Endothelial cell of umbilical vein (primary cell): ENCODE results near the gene NRM. TPM values are rescaled to one million over a fixed set of nuclear protein-coding genes. Genes with fewer than 3 reads are reported as not detected.

Source experiments
- BruUV-seq: library from RNA; stranded (reverse); fragments of 400-500 nt; replicated peaks from 2 replicates; lab custom pipeline; 2021; lab: Mats Ljungman, UMichigan
- CTCF ChIA-PET: fragments of 300-600, 350-600 bp; sonication (Branson Sonifier 250); formaldehyde crosslinking; loops from one replicate; lab custom pipeline; 2021; ENCODE audit warnings: antibody characterized with exemption, inconsistent platforms; lab: Charles Lee
- POLR2A ChIA-PET: fragments of 300-600, 350-600 bp; sonication (Branson Sonifier 250); formaldehyde crosslinking; loops from one replicate; lab custom pipeline; 2021; ENCODE audit warnings: antibody characterized with exemption, inconsistent platforms; lab: Charles Lee
- DNase-seq: peaks from one replicate; pipeline ENCODE4 v3.0.0-alpha.2; 2011; ENCODE audit warnings: low read depth, low spot score
- FAIRE-seq: peaks from 2 replicates; lab custom pipeline; 2011; peaks lifted over from hg19 to GRCh38; lab: Jason Lieb, UNC
- H2AFZ ChIP-seq: 2 replicates; pipeline ENCODE4 v1.6.0; 2012; ENCODE audit warnings: low read depth, low read length, control low read depth, inconsistent platforms
- H3K27ac ChIP-seq: 2 replicates; pipeline ENCODE4 v1.5.1; 2011; ENCODE audit warnings: low read depth, mild to moderate bottlenecking, control low read depth, low read length, moderate library complexity; ENCODE audit not compliant: insufficient read depth
- H3K27me3 ChIP-seq, 2 experiments: 2 replicates each; pipeline versions ENCODE4 v1.6.0 to v1.6.1; 2011; ENCODE audit warnings: low read length in 2 of 2, mixed read lengths in 1 of 2; ENCODE audit not compliant: control insufficient read depth in 2 of 2, insufficient read depth in 2 of 2
- H3K36me3 ChIP-seq, 2 experiments: 2 replicates in 1 of 2; 3 replicates in 1 of 2; pipeline ENCODE4 v1.5.1; 2011; ENCODE audit warnings: low read length in 2 of 2, mild to moderate bottlenecking in 1 of 2, moderate library complexity in 1 of 2; ENCODE audit not compliant: control insufficient read depth in 2 of 2, insufficient read depth in 2 of 2; ENCODE audit errors: extremely low read depth in 1 of 2
- H3K4me1 ChIP-seq: 3 replicates; pipeline ENCODE4 v1.5.1; 2011; ENCODE audit warnings: mild to moderate bottlenecking, low read length; ENCODE audit not compliant: control insufficient read depth, insufficient read depth; ENCODE audit errors: extremely low read depth
- H3K4me2 ChIP-seq: 2 replicates; pipeline ENCODE4 v1.6.1; 2011; ENCODE audit warnings: low read length, control low read depth, mixed read lengths; ENCODE audit not compliant: insufficient read depth
- H3K4me3 ChIP-seq, 3 experiments: fragments of 200-600 bp in 1 of 3; sonication (generic), shearing (Covaris generic) in 1 of 3; replicated peaks in 1 of 3; 2 replicates each; pipeline ENCODE4 v1.5.1; 2011 to 2016; ENCODE audit warnings: control low read depth in 3 of 3, low read length in 3 of 3, mild to moderate bottlenecking in 2 of 3, inconsistent platforms in 1 of 3, low read depth in 1 of 3, moderate library complexity in 1 of 3; ENCODE audit not compliant: insufficient read depth in 1 of 3
- H3K79me2 ChIP-seq: 2 replicates; pipeline ENCODE4 v1.6.0; 2012; ENCODE audit warnings: low read length, inconsistent platforms; ENCODE audit not compliant: control insufficient read depth, insufficient read depth
- H3K9ac ChIP-seq: replicated peaks from 2 replicates; pipeline ENCODE3; 2011; ENCODE audit warnings: low read length, control low read depth; ENCODE audit not compliant: insufficient read depth; ENCODE audit errors: extremely low read depth
- H3K9me1 ChIP-seq: replicated peaks from 3 replicates; pipeline ENCODE4 v1.6.0; 2011; ENCODE audit warnings: mild to moderate bottlenecking, low read length; ENCODE audit not compliant: control insufficient read depth, insufficient read depth; ENCODE audit errors: extremely low read depth
- H3K9me3 ChIP-seq: replicated peaks from 2 replicates; pipeline ENCODE4 v1.5.1; 2012; ENCODE audit warnings: low read length, inconsistent platforms; ENCODE audit not compliant: control insufficient read depth, insufficient read depth
- H4K20me1 ChIP-seq: replicated peaks from 2 replicates; pipeline ENCODE3; 2011; ENCODE audit warnings: mild to moderate bottlenecking, low read length; ENCODE audit not compliant: control insufficient read depth, insufficient read depth; ENCODE audit errors: extremely low read depth
- CTCF ChIP-seq, 2 donors: IDR thresholded peaks; 1 replicate in 1 of 2; 2 replicates in 1 of 2; pipeline ENCODE4 v1.5.1; 2011; ENCODE audit warnings: low read length in 2 of 2, mild to moderate bottlenecking in 2 of 2, moderate library complexity in 2 of 2, control low read depth in 1 of 2, inconsistent platforms in 1 of 2, low read depth in 1 of 2; ENCODE audit not compliant: insufficient read depth in 1 of 2; ENCODE audit errors: extremely low read depth in 1 of 2
- JUN ChIP-seq: IDR thresholded peaks from 2 replicates; pipeline ENCODE4 v1.6.1; 2011; ENCODE audit warnings: borderline replicate concordance, low read depth; ENCODE audit not compliant: insufficient read length, insufficient read depth
- MYC ChIP-seq: IDR thresholded peaks from one replicate; pipeline ENCODE4 v1.6.1; 2011; ENCODE audit warnings: mild to moderate bottlenecking, low read depth, low read length
- POLR2A ChIP-seq: IDR thresholded peaks from 2 replicates; pipeline ENCODE4 v1.6.1; 2012; ENCODE audit warnings: low read depth, mild to moderate bottlenecking, control low read depth, low read length
- POLR2AphosphoS5 ChIP-seq: IDR thresholded peaks from 2 replicates; pipeline ENCODE4 v1.6.1; 2012; ENCODE audit warnings: low read depth, mild to moderate bottlenecking, control low read depth, low read length, moderate library complexity; ENCODE audit not compliant: insufficient read depth
- dilution Hi-C: fragments of 300-500 bp; cut with MboI; formaldehyde crosslinking; loops from one replicate; pipeline ENCODE4 v1.15.0; 2019; ENCODE audit warnings: low sequenced_read_pairs; ENCODE audit not compliant: extremely low pct_ligation_motif_present
- intact Hi-C: fragments of 100-400 bp; cut with micrococcal nuclease; formaldehyde crosslinking; loops from one replicate; pipeline ENCODE4 v1.10.0; 2022
- polyA plus RNA-seq, 4 experiments: library from polyadenylated mRNA; depleted of rRNA in 3 of 4; stranded (reverse) in 3 of 4; unstranded in 1 of 4; fragments of >200 nt; gene quantifications; 2 replicates each; pipeline versions ENCODE4 v1.2.1 to v1.2.3, GENCODE V29; 2011 to 2012; ENCODE audit warnings: missing spikeins in 1 of 4
- total RNA-seq: library from RNA; stranded (reverse); gene quantifications from 2 replicates; pipeline ENCODE4 v1.2.3, GENCODE V29; 2021

The NRM gene
- total and polyA plus RNA-seq, 2 donors (not counting 3 experiments of a cell fraction or from before 2014, with no cell fraction given) = 32.2 to 33.8 TPM

- Histone ChIP-seq H3K27ac (peak overlapping the region; percentile 2), H2AFZ (no peak overlapping the region), H3K36me3 (peaks cover 13 to 19% of the 10 kb centered on the region in 2 experiments), H3K4me3 (peak overlapping the region in 2 of 3 experiments; percentile 8 to 27), H3K9ac (peak overlapping the region; percentile 19), H3K27me3 (no peaks in the 10 kb centered on the region), H3K4me2 (peak overlapping the region; percentile 85), H3K9me1 (no peaks in the 10 kb centered on the region), H4K20me1 (no peaks in the 10 kb centered on the region), H3K4me1 (peaks cover 31% of the 10 kb centered on the region), H3K79me2 (peaks cover 63% of the 10 kb centered on the region), H3K9me3 (no peaks in the 10 kb centered on the region)
- DNase-seq (peak; percentile 85), FAIRE-seq (peak; percentile 93)
- TF ChIP-seq JUN (no peak), MYC (no peak), CTCF (IDR thresholded peaks at IDR 0.05; ENCODE audit: extremely low read depth in 1 of 2, insufficient read depth in 1 of 2, low read depth in 1 of 2, low read length in 2 of 2) (peak; percentile 95 to 96), POLR2AphosphoS5 (peak; percentile 48), POLR2A (no peak)
- POLR2A ChIA-PET = interaction anchor here (0.6 to 3.7 kb wide), 5 partner anchors 9 to 52 kb away, joined by 3 to 34 read pairs (median 8); no protein-coding TSS in a partner anchor
- CTCF ChIA-PET = interaction anchor here (0.6 to 6.6 kb wide), 43 partner anchors 9 to 450 kb away, joined by 3 to 296 read pairs (median 5); partner anchors contain the start of genes DDR1, MDC1, NRM and TUBB
- no TSS peak for BruUV-seq
- dilution Hi-C loops (no loop called here), intact Hi-C loops (loop anchor here (1.0 to 2.0 kb wide), 4 partner anchors 8 to 198 kb away; no protein-coding TSS in a partner anchor)
These were observed 11.6 kb downstream of the NRM start for GRCh38 chr6:30678964-30679726.
